Neural cell (in vitro differentiated cells): ENCODE data around the gene XAGE2.
"Not testable (repeated sequence)": the region's sequence is repeated elsewhere in the genome, so short reads cannot be mapped to it uniquely, and the experiment has no call there.

Experiments used
- EP300 ChIP-seq: fragments of 450-650 bp; conservative IDR thresholded peaks from 2 replicates; pipeline ENCODE4 v1.6.1; 2014; ENCODE audit warnings: antibody characterized with exemption, mild to moderate bottlenecking, moderate library complexity; ENCODE audit not compliant: poor library complexity, severe bottlenecking
- TF ChIP-seq, protein P1 (sequence below): fragments of 450-650 bp; IDR thresholded peaks from 2 replicates; pipeline ENCODE4 v1.5.1; 2014; ENCODE audit warnings: antibody characterized with exemption, mild to moderate bottlenecking, moderate library complexity; ENCODE audit not compliant: poor library complexity, severe bottlenecking

DNA sequence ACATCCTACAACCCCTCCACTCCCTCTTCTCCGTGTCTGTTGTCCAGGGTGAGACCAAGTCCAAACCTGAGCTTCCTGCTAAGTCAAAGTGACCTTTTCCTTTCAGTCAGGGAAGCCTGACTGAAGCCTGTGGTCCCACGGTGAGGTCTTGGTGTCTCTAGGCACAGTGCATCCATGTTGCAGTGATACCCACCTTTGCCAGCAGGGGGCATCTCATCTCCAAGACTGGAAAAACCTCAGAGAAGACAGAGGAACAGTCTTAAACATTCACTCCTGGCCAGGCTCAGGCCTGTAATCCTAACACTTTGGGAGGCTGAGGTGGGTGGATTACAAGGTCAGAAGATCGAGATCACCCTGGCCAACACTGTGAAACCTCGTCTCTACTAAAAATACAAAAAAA is 23.4 kb upstream of the XAGE2 start:
- not testable (repeated sequence) for TF ChIP-seq EP300
- TF ChIP-seq, protein P1, sequence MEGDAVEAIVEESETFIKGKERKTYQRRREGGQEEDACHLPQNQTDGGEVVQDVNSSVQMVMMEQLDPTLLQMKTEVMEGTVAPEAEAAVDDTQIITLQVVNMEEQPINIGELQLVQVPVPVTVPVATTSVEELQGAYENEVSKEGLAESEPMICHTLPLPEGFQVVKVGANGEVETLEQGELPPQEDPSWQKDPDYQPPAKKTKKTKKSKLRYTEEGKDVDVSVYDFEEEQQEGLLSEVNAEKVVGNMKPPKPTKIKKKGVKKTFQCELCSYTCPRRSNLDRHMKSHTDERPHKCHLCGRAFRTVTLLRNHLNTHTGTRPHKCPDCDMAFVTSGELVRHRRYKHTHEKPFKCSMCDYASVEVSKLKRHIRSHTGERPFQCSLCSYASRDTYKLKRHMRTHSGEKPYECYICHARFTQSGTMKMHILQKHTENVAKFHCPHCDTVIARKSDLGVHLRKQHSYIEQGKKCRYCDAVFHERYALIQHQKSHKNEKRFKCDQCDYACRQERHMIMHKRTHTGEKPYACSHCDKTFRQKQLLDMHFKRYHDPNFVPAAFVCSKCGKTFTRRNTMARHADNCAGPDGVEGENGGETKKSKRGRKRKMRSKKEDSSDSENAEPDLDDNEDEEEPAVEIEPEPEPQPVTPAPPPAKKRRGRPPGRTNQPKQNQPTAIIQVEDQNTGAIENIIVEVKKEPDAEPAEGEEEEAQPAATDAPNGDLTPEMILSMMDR: not testable (repeated sequence)
